ENCODE measurements around the gene G6PC1.
"Not testable (repeated sequence)": the region's sequence is repeated elsewhere in the genome, so short reads cannot be mapped to it uniquely, and the experiment has no call there.

The G6PC1 gene

GRCh38 chr17:42904110-42904469 lies 3.5 kb downstream of the G6PC1 start:
- no peak for DNase-seq

GRCh38 chr17:42906772-42907446 lies 6.3 kb downstream of the G6PC1 start:
- DNase-seq: no peak

- DNase-seq: peak; percentile 15
Observed at GRCh38 chr17:42908872-42909700, 8.5 kb downstream of the G6PC1 start.

- no peak for DNase-seq
Observed at GRCh38 chr17:42913522-42913921, 12.9 kb downstream of the G6PC1 start.

GRCh38 chr17:42913981-42914617 lies 13.5 kb downstream of the G6PC1 start:
- DNase-seq: no peak

GRCh38 chr17:42915288-42915687 lies 14.7 kb downstream of the G6PC1 start:
- not testable (repeated sequence) for DNase-seq

GRCh38 chr17:42916388-42917235 lies 16.0 kb downstream of the G6PC1 start:
- not testable (repeated sequence) for DNase-seq

- no peak for DNase-seq
Observed at GRCh38 chr17:42917236-42917603, 16.6 kb downstream of the G6PC1 start.

- DNase-seq: peak; percentile 84
Observed at GRCh38 chr17:42918902-42919521, 18.4 kb downstream of the G6PC1 start.

- not testable (repeated sequence) for DNase-seq
Observed at GRCh38 chr17:42919522-42920077, 19.0 kb downstream of the G6PC1 start.

- DNase-seq: no peak
Observed at GRCh38 chr17:42920106-42920900, 19.7 kb downstream of the G6PC1 start.

- peak; percentile 23 for DNase-seq
Observed at GRCh38 chr17:42920922-42921321, 20.3 kb downstream of the G6PC1 start.

- DNase-seq: no peak
Observed at GRCh38 chr17:42922294-42922693, 21.7 kb downstream of the G6PC1 start.

- DNase-seq: not testable (repeated sequence)
Observed at GRCh38 chr17:42923472-42923871, 22.9 kb downstream of the G6PC1 start.

- DNase-seq: no peak
Observed at GRCh38 chr17:42924891-42925290, 24.3 kb downstream of the G6PC1 start.

- peak; percentile 86 for DNase-seq
Observed at GRCh38 chr17:42928714-42929496, 28.3 kb downstream of the G6PC1 start.

GRCh38 chr17:42929497-42929844 lies 28.9 kb downstream of the G6PC1 start:
- no peak for DNase-seq

- DNase-seq: peak; percentile 87
Observed at GRCh38 chr17:42937712-42938596, 37.4 kb downstream of the G6PC1 start.

GRCh38 chr17:42944211-42944610 lies 43.6 kb downstream of the G6PC1 start:
- DNase-seq: no peak

Data from DMS53 (cell line).